K562 (cell line): ENCODE results near the gene RPL21. TPM values are rescaled to one million over a fixed set of nuclear protein-coding genes. Genes with fewer than 3 reads are reported as not detected.

ENCODE experiments used
- ARHGAP35 ChIP-seq: fragments of 450-650 bp; IDR thresholded peaks from 2 replicates; pipeline ENCODE4 v1.6.1; 2018; ENCODE audit not compliant: partially characterized antibody
- BRD9 ChIP-seq: fragments of 450-650 bp; IDR thresholded peaks from 2 replicates; pipeline ENCODE4 v1.6.1; 2018; ENCODE audit warnings: low read depth; ENCODE audit not compliant: partially characterized antibody
- E4F1 ChIP-seq: fragments of 250-450 bp; sonication (Bioruptor Pico); IDR thresholded peaks from 2 replicates; pipeline ENCODE4 v1.5.0; 2021; ENCODE audit warnings: mild to moderate bottlenecking, borderline replicate concordance
- ELF1 ChIP-seq: fragments of 200-800 bp; sonication (Bioruptor generic); IDR thresholded peaks from 2 replicates; pipeline ENCODE4 v1.6.1; 2016; ENCODE audit warnings: missing genetic modification characterization, missing compliant biosample characterization
- ELF4 ChIP-seq: fragments of 450-650 bp; formaldehyde crosslinking; IDR thresholded peaks from 2 replicates; pipeline ENCODE4 v1.4.0; 2022; ENCODE audit warnings: missing genetic modification characterization
- ETV1 ChIP-seq: fragments of 450-650 bp; conservative IDR thresholded peaks from 2 replicates; pipeline ENCODE4 v1.6.1; 2016; ENCODE audit warnings: missing genetic modification characterization, control low read depth, low read depth, missing compliant biosample characterization
- FIP1L1 ChIP-seq: fragments of 200-400 bp; formaldehyde crosslinking; IDR thresholded peaks from 2 replicates; pipeline ENCODE4 v1.6.1; 2018; ENCODE audit warnings: mild to moderate bottlenecking, low read depth, low read length; ENCODE audit not compliant: poor library complexity, severe bottlenecking
- HDAC3 ChIP-seq: fragments of 450-650 bp; IDR thresholded peaks from 2 replicates; pipeline ENCODE4 v1.6.1; 2018; ENCODE audit warnings: borderline replicate concordance, mild to moderate bottlenecking, moderate library complexity; ENCODE audit not compliant: partially characterized antibody
- HMGXB4 ChIP-seq: sonication (generic); formaldehyde crosslinking; IDR thresholded peaks from 2 replicates; pipeline ENCODE4 v1.8.1; 2023; ENCODE audit warnings: mild to moderate bottlenecking, missing genetic modification reagents
- HNRNPLL ChIP-seq: fragments of 200-400 bp; formaldehyde crosslinking; IDR thresholded peaks from 2 replicates; pipeline ENCODE4 v1.6.1; 2017; ENCODE audit warnings: low read length, low read depth, mild to moderate bottlenecking; ENCODE audit not compliant: poor library complexity, severe bottlenecking
- NR3C1 ChIP-seq: sonication (generic); formaldehyde crosslinking; IDR thresholded peaks from 2 replicates; pipeline ENCODE4 v1.8.1; 2022; ENCODE audit warnings: missing genetic modification reagents
- PRPF4 ChIP-seq: fragments of 200-400 bp; formaldehyde crosslinking; IDR thresholded peaks from one replicate; pipeline ENCODE4 v1.6.1; 2017; ENCODE audit warnings: low read length, low read depth, mild to moderate bottlenecking; ENCODE audit not compliant: insufficient read depth, poor library complexity, severe bottlenecking
- SREBF1 ChIP-seq: fragments of 150-350 bp; IDR thresholded peaks from 2 replicates; pipeline ENCODE4 v1.6.1; 2014; ENCODE audit warnings: antibody characterized with exemption, low read depth, low read length, borderline replicate concordance
- SRF ChIP-seq, 2 experiments: fragments of 250-450, 450-650 bp in 1 of 2; sonication (Bioruptor Pico) in 1 of 2; sonication (generic) in 1 of 2; formaldehyde crosslinking; IDR thresholded peaks; 2 replicates each; pipeline versions ENCODE4 v1.5.0 to v1.5.1; 2020 to 2022; ENCODE audit warnings: mild to moderate bottlenecking in 1 of 2, missing genetic modification reagents in 1 of 2
- TAF7 ChIP-seq: fragments of 450-650 bp; IDR thresholded peaks from 2 replicates; pipeline ENCODE4 v1.6.1; 2016; ENCODE audit warnings: missing genetic modification characterization, missing compliant biosample characterization
- TEAD1 ChIP-seq, 2 experiments: fragments of 450-650 bp in 1 of 2; sonication (generic) in 1 of 2; formaldehyde crosslinking; IDR thresholded peaks; 2 replicates each; pipeline versions ENCODE4 v1.4.0 to v1.8.0; 2020 to 2022; ENCODE audit warnings: mild to moderate bottlenecking in 2 of 2, missing genetic modification reagents in 1 of 2
- ZBTB12 ChIP-seq: fragments of 250-450 bp; sonication (Bioruptor Pico); IDR thresholded peaks from 2 replicates; pipeline ENCODE4 v1.4.0; 2020
- ZNF212 ChIP-seq: fragments of 450-650 bp; formaldehyde crosslinking; IDR thresholded peaks from 2 replicates; pipeline ENCODE4 v1.4.0; 2020; ENCODE audit warnings: mild to moderate bottlenecking
- ZNF347 ChIP-seq: fragments of 450-650 bp; formaldehyde crosslinking; IDR thresholded peaks from 2 replicates; pipeline ENCODE4 v1.4.0; 2020; ENCODE audit warnings: low read depth, mild to moderate bottlenecking, moderate library complexity
- ZNF511 ChIP-seq: sonication (generic); formaldehyde crosslinking; IDR thresholded peaks from 2 replicates; pipeline ENCODE4 v1.8.0; 2022; ENCODE audit warnings: mild to moderate bottlenecking, missing genetic modification reagents
- ZNF766 ChIP-seq: fragments of 200-800 bp; sonication (Bioruptor generic); conservative IDR thresholded peaks from 2 replicates; pipeline ENCODE4 v1.6.1; 2016; ENCODE audit warnings: missing genetic modification characterization, missing compliant biosample characterization
- polyA plus RNA-seq, 8 experiments: library from polyadenylated mRNA; depleted of rRNA in 4 of 8; stranded (reverse) in 5 of 8; unstranded in 3 of 8; fragments of >200 nt; fragmentation: Nextera tagmentation in 2 of 8; fragmentation: Illumina TruSeq in 1 of 8; extraction: Ambion mirVana in 2 of 8; extraction: Trizol in 1 of 8; gene quantifications; 2 replicates each; pipeline versions ENCODE4 v1.2.1 to v1.2.3, GENCODE V29; 2011 to 2014; ENCODE audit warnings: inconsistent platforms in 1 of 8, missing spikeins in 1 of 8
- total RNA-seq, 7 experiments: library from RNA; depleted of rRNA in 6 of 7; stranded (reverse); fragments of >200 nt in 6 of 7; fragmentation: Illumina TruSeq in 2 of 7; extraction: Trizol in 2 of 7; gene quantifications; 2 replicates each; pipeline versions ENCODE4 v1.2.1 to v1.2.3, GENCODE V29; 2011 to 2021; ENCODE audit warnings: low replicate concordance in 1 of 7

The RPL21 gene
- total and polyA plus RNA-seq, 9 of the 15 experiments (the other 6 are each of a cell fraction or from before 2014, with no cell fraction given), result 622 to 4,203 (median 1,676) TPM

GRCh38 chr13:27251166-27252091, at the start of gene RPL21 (continued):
- TF ChIP-seq ZNF212 (CRISPR knock-in tag), result no peak
- TF ChIP-seq ZNF511, result peak; percentile 63; the same call in 1 of the 2 replicates
- TF ChIP-seq ETV1 (tag), result peak; percentile 92
- TF ChIP-seq NR3C1, result no peak
- peak; percentile 73 for TF ChIP-seq ELF1 (tag)
- no peak for TF ChIP-seq ARHGAP35
- no peak for TF ChIP-seq E4F1 (CRISPR knock-in tag)
- TF ChIP-seq BRD9, result no peak
- no peak for TF ChIP-seq ZNF347 (CRISPR knock-in tag)
- peak; percentile 80 for TF ChIP-seq ZBTB12
- peak; percentile 63 for TF ChIP-seq FIP1L1
- peak; percentile 11 to 91; a peak in 3 of 4 replicates for TF ChIP-seq SRF (CRISPR knock-in tag; IDR thresholded peaks at IDR 0.05)
- TF ChIP-seq HMGXB4 (CRISPR knock-in tag), result peak; percentile 77
- peak; percentile 17; the same call in 1 of the 2 replicates for TF ChIP-seq TAF7 (tag)
- 0 out of 2 replicates have a peak, but pooled peaks have one; percentile 12 for TF ChIP-seq ELF4 (CRISPR knock-in tag)
- no peak for TF ChIP-seq HDAC3
- peak; percentile 81 for TF ChIP-seq PRPF4
- no peak for TF ChIP-seq SREBF1
- TF ChIP-seq HNRNPLL, result peak; percentile 72
- TF ChIP-seq ZNF766 (CRISPR knock-in tag), result 0 out of 2 replicates have a peak, but pooled peaks have one; percentile 41
- TF ChIP-seq TEAD1 (CRISPR knock-in tag; IDR thresholded peaks at IDR 0.05), result peak in 1 of 2 experiments; percentile 79; a peak in 1 of 4 replicates
